ENCODE measurements around the gene IL21. TPM values are rescaled to one million over a fixed set of nuclear protein-coding genes. Genes with fewer than 3 reads are reported as not detected.

IL21 gene
- total and polyA plus RNA-seq, 2 donors (not counting 1 experiment from before 2014, with no cell fraction given): not detected

GRCh38 chr4:122666527-122667245 lies 45.8 kb upstream of the IL21 start:
- Histone ChIP-seq H2AFZ (ENCODE audit: low read length) (no peak overlapping the region), H3K79me2 (ENCODE audit: control insufficient read depth, insufficient read depth, low read length) (no peaks in the 10 kb centered on the region), H3K36me3 (ENCODE audit: control insufficient read depth, insufficient read depth, low read length) (no peaks in the 10 kb centered on the region), H3K9ac (ENCODE audit: insufficient read depth, low read length) (no peak overlapping the region), H3K4me1 (ENCODE audit: control insufficient read depth, extremely low read depth, insufficient read depth, low read length) (peaks cover 29% of the 10 kb centered on the region), H4K20me1 (ENCODE audit: control insufficient read depth, extremely low read depth, insufficient read depth, low read length) (no peaks in the 10 kb centered on the region), H3K4me2 (ENCODE audit: extremely low read depth, insufficient read depth, low read length) (peak overlapping the region; percentile 56), H3K4me3 (replicated peaks in 1 of 4; ENCODE audit: control extremely low read depth in 1 of 4, insufficient read depth in 1 of 4, low read depth in 3 of 4, low read length in 4 of 4) (no peak overlapping the region), H3K27me3 (ENCODE audit: control insufficient read depth, insufficient read depth, low read length) (no peaks in the 10 kb centered on the region), H3K9me3 (ENCODE audit: control insufficient read depth, insufficient read depth, low read depth, low read length) (no peaks in the 10 kb centered on the region), H3K27ac (ENCODE audit: insufficient read depth, low read length) (peak overlapping the region; percentile 72)
- TF ChIP-seq CTCF (conservative IDR thresholded peaks at IDR 0.05 in 1 of 2, IDR thresholded peaks at IDR 0.05 in 1 of 2; ENCODE audit: low read depth in 1 of 2, low read length in 2 of 2) (no peak), EZH2 (IDR thresholded peaks at IDR 0.05; ENCODE audit: low read length, missing control alignments) (no peak)
- DNase-seq (ENCODE audit: low read depth in 2 of 2): peak; percentile 96 to 97

GRCh38 chr4:122665161-122665929 lies 44.5 kb upstream of the IL21 start:
- no peaks in the 10 kb centered on the region for H3K27me3 ChIP-seq (ENCODE audit: control insufficient read depth, insufficient read depth, low read length)
- no peaks in the 10 kb centered on the region for H3K79me2 ChIP-seq (ENCODE audit: control insufficient read depth, insufficient read depth, low read length)
- peaks cover 32% of the 10 kb centered on the region for H3K4me1 ChIP-seq (ENCODE audit: control insufficient read depth, extremely low read depth, insufficient read depth, low read length)
- H3K27ac ChIP-seq (ENCODE audit: insufficient read depth, low read length): no peak overlapping the region
- H3K4me2 ChIP-seq (ENCODE audit: extremely low read depth, insufficient read depth, low read length): no peak overlapping the region
- TF ChIP-seq CTCF (conservative IDR thresholded peaks at IDR 0.05 in 1 of 2, IDR thresholded peaks at IDR 0.05 in 1 of 2; ENCODE audit: low read depth in 1 of 2, low read length in 2 of 2): no peak
- TF ChIP-seq EZH2 (IDR thresholded peaks at IDR 0.05; ENCODE audit: low read length, missing control alignments): no peak
- H3K9ac ChIP-seq (ENCODE audit: insufficient read depth, low read length): no peak overlapping the region
- H3K9me3 ChIP-seq (ENCODE audit: control insufficient read depth, insufficient read depth, low read depth, low read length): no peaks in the 10 kb centered on the region
- H3K4me3 ChIP-seq (replicated peaks in 1 of 4; ENCODE audit: control extremely low read depth in 1 of 4, insufficient read depth in 1 of 4, low read depth in 3 of 4, low read length in 4 of 4): no peak overlapping the region
- no peak overlapping the region for H2AFZ ChIP-seq (ENCODE audit: low read length)
- H3K36me3 ChIP-seq (ENCODE audit: control insufficient read depth, insufficient read depth, low read length): no peaks in the 10 kb centered on the region
- no peaks in the 10 kb centered on the region for H4K20me1 ChIP-seq (ENCODE audit: control insufficient read depth, extremely low read depth, insufficient read depth, low read length)
- peak; percentile 30 to 48 for DNase-seq (ENCODE audit: low read depth in 2 of 2)

GRCh38 chr4:122663814-122664610 lies 43.1 kb upstream of the IL21 start:
- TF ChIP-seq EZH2 (IDR thresholded peaks at IDR 0.05; ENCODE audit: low read length, missing control alignments): no peak
- TF ChIP-seq CTCF (conservative IDR thresholded peaks at IDR 0.05 in 1 of 2, IDR thresholded peaks at IDR 0.05 in 1 of 2; ENCODE audit: low read depth in 1 of 2, low read length in 2 of 2): no peak
- no peaks in the 10 kb centered on the region for H3K79me2 ChIP-seq (ENCODE audit: control insufficient read depth, insufficient read depth, low read length)
- H3K27me3 ChIP-seq (ENCODE audit: control insufficient read depth, insufficient read depth, low read length): no peaks in the 10 kb centered on the region
- H3K4me1 ChIP-seq (ENCODE audit: control insufficient read depth, extremely low read depth, insufficient read depth, low read length): peaks cover 31% of the 10 kb centered on the region
- no peaks in the 10 kb centered on the region for H3K9me3 ChIP-seq (ENCODE audit: control insufficient read depth, insufficient read depth, low read depth, low read length)
- H4K20me1 ChIP-seq (ENCODE audit: control insufficient read depth, extremely low read depth, insufficient read depth, low read length): no peaks in the 10 kb centered on the region
- H3K9ac ChIP-seq (ENCODE audit: insufficient read depth, low read length): no peak overlapping the region
- peak; percentile 27 to 58 for DNase-seq (ENCODE audit: low read depth in 2 of 2)
- H2AFZ ChIP-seq (ENCODE audit: low read length): no peak overlapping the region
- H3K36me3 ChIP-seq (ENCODE audit: control insufficient read depth, insufficient read depth, low read length): no peaks in the 10 kb centered on the region
- no peak overlapping the region for H3K4me3 ChIP-seq (replicated peaks in 1 of 4; ENCODE audit: control extremely low read depth in 1 of 4, insufficient read depth in 1 of 4, low read depth in 3 of 4, low read length in 4 of 4)
- H3K4me2 ChIP-seq (ENCODE audit: extremely low read depth, insufficient read depth, low read length): no peak overlapping the region
- no peak overlapping the region for H3K27ac ChIP-seq (ENCODE audit: insufficient read depth, low read length)

All from fibroblast of lung (primary cell).